K562 (cell line): ENCODE data around the gene CLCN6. TPM values are rescaled to one million over a fixed set of nuclear protein-coding genes. Genes with fewer than 3 reads are reported as not detected.

Source experiments
- ASH1L ChIP-seq: fragments of 450-650 bp; IDR thresholded peaks from 2 replicates; pipeline ENCODE4 v1.6.1; 2018; ENCODE audit warnings: borderline replicate concordance, mild to moderate bottlenecking, low read depth; ENCODE audit not compliant: partially characterized antibody
- CXXC5 ChIP-seq: fragments of 250-450 bp; sonication (Bioruptor Pico); IDR thresholded peaks from 2 replicates; pipeline ENCODE4 v1.8.0; 2022; ENCODE audit warnings: inconsistent platforms, mild to moderate bottlenecking, moderate library complexity
- ESRRB ChIP-seq: fragments of 250-450 bp; sonication (Bioruptor Pico); IDR thresholded peaks from 2 replicates; pipeline ENCODE4 v1.5.0; 2020; ENCODE audit warnings: mild to moderate bottlenecking, moderate library complexity, borderline replicate concordance
- FOXP1 ChIP-seq: sonication (generic); formaldehyde crosslinking; IDR thresholded peaks from 2 replicates; pipeline ENCODE4 v1.8.0; 2022; ENCODE audit warnings: mild to moderate bottlenecking, missing genetic modification reagents
- GATAD2A ChIP-seq: fragments of 450-650 bp; IDR thresholded peaks from 2 replicates; pipeline ENCODE4 v1.6.1; 2017
- MYBL2 ChIP-seq, 2 experiments: fragments of 450-650 bp in 1 of 2; sonication (generic) in 1 of 2; formaldehyde crosslinking in 1 of 2; IDR thresholded peaks; 2 replicates each; pipeline versions ENCODE4 v1.6.1 to v1.8.1; 2017 to 2022; ENCODE audit warnings: borderline replicate concordance in 1 of 2, inconsistent platforms in 1 of 2, low read depth in 1 of 2, mild to moderate bottlenecking in 1 of 2, missing genetic modification reagents in 1 of 2, moderate library complexity in 1 of 2
- POLR2B ChIP-seq: fragments of 450-650 bp; IDR thresholded peaks from 2 replicates; pipeline ENCODE4 v1.6.1; 2018; ENCODE audit warnings: low read depth; ENCODE audit not compliant: partially characterized antibody
- POLR3G ChIP-seq: IDR thresholded peaks from 2 replicates; pipeline ENCODE4 v1.6.1; 2011; ENCODE audit not compliant: insufficient read length, insufficient replicate concordance; ENCODE audit errors: extremely low read depth
- TAL1 ChIP-seq: fragments of 450-650 bp; IDR thresholded peaks from 2 replicates; pipeline ENCODE4 v1.6.1; 2016; ENCODE audit warnings: mild to moderate bottlenecking
- USF2 ChIP-seq: sonication (generic); formaldehyde crosslinking; IDR thresholded peaks from 2 replicates; pipeline ENCODE4 v1.5.0; 2020; ENCODE audit warnings: missing genetic modification reagents
- ZNF184 ChIP-seq: sonication (generic); formaldehyde crosslinking; IDR thresholded peaks from 2 replicates; pipeline ENCODE4 v1.5.0; 2020; ENCODE audit warnings: missing genetic modification reagents
- ZNF780A ChIP-seq: fragments of 250-450 bp; sonication (Bioruptor Pico); IDR thresholded peaks from 2 replicates; pipeline ENCODE4 v1.5.0; 2021; ENCODE audit warnings: mild to moderate bottlenecking
- polyA plus RNA-seq, 8 experiments: library from polyadenylated mRNA; depleted of rRNA in 4 of 8; stranded (reverse) in 5 of 8; unstranded in 3 of 8; fragments of >200 nt; fragmentation: Nextera tagmentation in 2 of 8; fragmentation: Illumina TruSeq in 1 of 8; extraction: Ambion mirVana in 2 of 8; extraction: Trizol in 1 of 8; gene quantifications; 2 replicates each; pipeline versions ENCODE4 v1.2.1 to v1.2.3, GENCODE V29; 2011 to 2014; ENCODE audit warnings: inconsistent platforms in 1 of 8, missing spikeins in 1 of 8
- total RNA-seq, 7 experiments: library from RNA; depleted of rRNA in 6 of 7; stranded (reverse); fragments of >200 nt in 6 of 7; fragmentation: Illumina TruSeq in 2 of 7; extraction: Trizol in 2 of 7; gene quantifications; 2 replicates each; pipeline versions ENCODE4 v1.2.1 to v1.2.3, GENCODE V29; 2011 to 2021; ENCODE audit warnings: low replicate concordance in 1 of 7
- TF ChIP-seq, protein P1 (sequence below), 2 experiments: fragments of 450-650 bp; formaldehyde crosslinking in 1 of 2; IDR thresholded peaks; 2 replicates each; pipeline versions ENCODE4 v1.4.0 to v1.6.1; 2014 to 2020; ENCODE audit warnings: mild to moderate bottlenecking in 2 of 2, borderline replicate concordance in 1 of 2, low read depth in 1 of 2
- TF ChIP-seq, protein P2 (sequence below): sonication (generic); formaldehyde crosslinking; IDR thresholded peaks from 2 replicates; pipeline ENCODE4 v1.4.0; 2020; ENCODE audit warnings: mild to moderate bottlenecking, missing genetic modification reagents

CLCN6 gene
- total and polyA plus RNA-seq, 9 of the 15 experiments (the other 6 are each of a cell fraction or from before 2014, with no cell fraction given) = 2.0 to 21.8 (median 13.6) TPM

- TF ChIP-seq USF2 (no peak), POLR2B (no peak), ASH1L (no peak), ZNF780A (no peak), TAL1 (no peak), CXXC5 (peak; percentile 88), GATAD2A (0 out of 2 replicates have a peak, but pooled peaks have one; percentile 32), ZNF184 (no peak), POLR3G (no peak), MYBL2 (IDR thresholded peaks at IDR 0.05; ENCODE audit: low read depth) (no peak), MYBL2 (CRISPR knock-in tag; IDR thresholded peaks at IDR 0.05; ENCODE audit: borderline replicate concordance) (no peak), ESRRB (CRISPR knock-in tag) (no peak), FOXP1 (CRISPR knock-in tag) (no peak)
- TF ChIP-seq, protein P1, sequence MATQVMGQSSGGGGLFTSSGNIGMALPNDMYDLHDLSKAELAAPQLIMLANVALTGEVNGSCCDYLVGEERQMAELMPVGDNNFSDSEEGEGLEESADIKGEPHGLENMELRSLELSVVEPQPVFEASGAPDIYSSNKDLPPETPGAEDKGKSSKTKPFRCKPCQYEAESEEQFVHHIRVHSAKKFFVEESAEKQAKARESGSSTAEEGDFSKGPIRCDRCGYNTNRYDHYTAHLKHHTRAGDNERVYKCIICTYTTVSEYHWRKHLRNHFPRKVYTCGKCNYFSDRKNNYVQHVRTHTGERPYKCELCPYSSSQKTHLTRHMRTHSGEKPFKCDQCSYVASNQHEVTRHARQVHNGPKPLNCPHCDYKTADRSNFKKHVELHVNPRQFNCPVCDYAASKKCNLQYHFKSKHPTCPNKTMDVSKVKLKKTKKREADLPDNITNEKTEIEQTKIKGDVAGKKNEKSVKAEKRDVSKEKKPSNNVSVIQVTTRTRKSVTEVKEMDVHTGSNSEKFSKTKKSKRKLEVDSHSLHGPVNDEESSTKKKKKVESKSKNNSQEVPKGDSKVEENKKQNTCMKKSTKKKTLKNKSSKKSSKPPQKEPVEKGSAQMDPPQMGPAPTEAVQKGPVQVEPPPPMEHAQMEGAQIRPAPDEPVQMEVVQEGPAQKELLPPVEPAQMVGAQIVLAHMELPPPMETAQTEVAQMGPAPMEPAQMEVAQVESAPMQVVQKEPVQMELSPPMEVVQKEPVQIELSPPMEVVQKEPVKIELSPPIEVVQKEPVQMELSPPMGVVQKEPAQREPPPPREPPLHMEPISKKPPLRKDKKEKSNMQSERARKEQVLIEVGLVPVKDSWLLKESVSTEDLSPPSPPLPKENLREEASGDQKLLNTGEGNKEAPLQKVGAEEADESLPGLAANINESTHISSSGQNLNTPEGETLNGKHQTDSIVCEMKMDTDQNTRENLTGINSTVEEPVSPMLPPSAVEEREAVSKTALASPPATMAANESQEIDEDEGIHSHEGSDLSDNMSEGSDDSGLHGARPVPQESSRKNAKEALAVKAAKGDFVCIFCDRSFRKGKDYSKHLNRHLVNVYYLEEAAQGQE (IDR thresholded peaks at IDR 0.05; ENCODE audit: borderline replicate concordance) = no peak
- TF ChIP-seq, protein P1 (CRISPR knock-in tag; IDR thresholded peaks at IDR 0.05; ENCODE audit: low read depth) = no peak
- TF ChIP-seq, protein P2, sequence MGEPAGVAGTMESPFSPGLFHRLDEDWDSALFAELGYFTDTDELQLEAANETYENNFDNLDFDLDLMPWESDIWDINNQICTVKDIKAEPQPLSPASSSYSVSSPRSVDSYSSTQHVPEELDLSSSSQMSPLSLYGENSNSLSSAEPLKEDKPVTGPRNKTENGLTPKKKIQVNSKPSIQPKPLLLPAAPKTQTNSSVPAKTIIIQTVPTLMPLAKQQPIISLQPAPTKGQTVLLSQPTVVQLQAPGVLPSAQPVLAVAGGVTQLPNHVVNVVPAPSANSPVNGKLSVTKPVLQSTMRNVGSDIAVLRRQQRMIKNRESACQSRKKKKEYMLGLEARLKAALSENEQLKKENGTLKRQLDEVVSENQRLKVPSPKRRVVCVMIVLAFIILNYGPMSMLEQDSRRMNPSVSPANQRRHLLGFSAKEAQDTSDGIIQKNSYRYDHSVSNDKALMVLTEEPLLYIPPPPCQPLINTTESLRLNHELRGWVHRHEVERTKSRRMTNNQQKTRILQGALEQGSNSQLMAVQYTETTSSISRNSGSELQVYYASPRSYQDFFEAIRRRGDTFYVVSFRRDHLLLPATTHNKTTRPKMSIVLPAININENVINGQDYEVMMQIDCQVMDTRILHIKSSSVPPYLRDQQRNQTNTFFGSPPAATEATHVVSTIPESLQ (CRISPR knock-in tag) = no peak
Measured at GRCh38 chr1:11880911-11881748, 75.1 kb downstream of the CLCN6 start (continued).
